Bronchial epithelial cell (primary cell): ENCODE measurements around the gene TAS2R16. TPM values are rescaled to one million over a fixed set of nuclear protein-coding genes. Genes with fewer than 3 reads are reported as not detected.

ENCODE experiments used
- DNase-seq: peaks from one replicate; pipeline ENCODE4 v3.0.0-alpha.2; 2010; ENCODE audit warnings: low read depth
- FAIRE-seq: peaks from 2 replicates; lab custom pipeline; 2011; peaks lifted over from hg19 to GRCh38; lab: Jason Lieb, UNC
- H3K27me3 ChIP-seq: 2 replicates; pipeline ENCODE4 v1.5.1; 2011; ENCODE audit warnings: low read length; ENCODE audit not compliant: control insufficient read depth, insufficient read depth
- H3K36me3 ChIP-seq: 2 replicates; pipeline ENCODE4 v1.5.1; 2011; ENCODE audit warnings: low read length; ENCODE audit not compliant: control insufficient read depth, insufficient read depth
- H3K4me3 ChIP-seq: 2 replicates; pipeline ENCODE4 v1.5.1; 2011; ENCODE audit warnings: mild to moderate bottlenecking, low read depth, low read length, control low read depth
- total RNA-seq: library from RNA; depleted of rRNA; stranded (reverse); fragments of >200 nt; gene quantifications from 2 replicates; pipeline ENCODE4 v1.2.1, GENCODE V29; 2014
- TF ChIP-seq, protein P1 (sequence below): IDR thresholded peaks from 2 replicates; pipeline ENCODE4 v1.5.1; 2011; ENCODE audit warnings: mild to moderate bottlenecking, moderate library complexity, low read length, control low read depth, inconsistent platforms; ENCODE audit not compliant: insufficient read depth, severe bottlenecking

TAS2R16 gene, protein sequence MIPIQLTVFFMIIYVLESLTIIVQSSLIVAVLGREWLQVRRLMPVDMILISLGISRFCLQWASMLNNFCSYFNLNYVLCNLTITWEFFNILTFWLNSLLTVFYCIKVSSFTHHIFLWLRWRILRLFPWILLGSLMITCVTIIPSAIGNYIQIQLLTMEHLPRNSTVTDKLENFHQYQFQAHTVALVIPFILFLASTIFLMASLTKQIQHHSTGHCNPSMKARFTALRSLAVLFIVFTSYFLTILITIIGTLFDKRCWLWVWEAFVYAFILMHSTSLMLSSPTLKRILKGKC
- not detected in 2 replicates for total RNA-seq

DNA sequence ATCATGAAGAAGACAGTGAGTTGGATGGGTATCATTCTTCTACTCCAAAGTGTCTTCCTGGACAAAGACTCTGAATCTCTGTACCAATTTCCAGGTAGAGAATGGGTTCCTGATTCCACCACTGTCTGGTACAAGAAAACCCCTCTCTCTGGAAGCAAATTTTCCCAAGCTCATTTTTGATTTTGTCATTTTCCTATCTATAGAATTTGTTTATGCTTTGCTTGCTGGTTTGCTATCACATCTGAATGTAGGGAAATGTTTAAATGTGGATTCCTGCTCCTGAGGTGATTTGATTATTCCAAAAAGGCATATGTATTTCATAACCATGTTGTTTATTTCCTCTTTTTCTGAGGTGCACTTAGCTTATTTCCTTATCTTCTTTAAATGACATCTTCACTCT, at the start of gene TAS2R16:
TSS of gene TAS2R16 (minus strand) at position 101 of the 400 bp plus-strand sequence. CDS start at position 35, 66 bp downstream.
- Histone ChIP-seq H3K27me3 (peaks cover 1% of the 10 kb centered on the region), H3K36me3 (no peaks in the 10 kb centered on the region), H3K4me3 (no peak within 1 kb of the TSS)
- FAIRE-seq (no peak), DNase-seq (no peak)
- TF ChIP-seq, protein P1, sequence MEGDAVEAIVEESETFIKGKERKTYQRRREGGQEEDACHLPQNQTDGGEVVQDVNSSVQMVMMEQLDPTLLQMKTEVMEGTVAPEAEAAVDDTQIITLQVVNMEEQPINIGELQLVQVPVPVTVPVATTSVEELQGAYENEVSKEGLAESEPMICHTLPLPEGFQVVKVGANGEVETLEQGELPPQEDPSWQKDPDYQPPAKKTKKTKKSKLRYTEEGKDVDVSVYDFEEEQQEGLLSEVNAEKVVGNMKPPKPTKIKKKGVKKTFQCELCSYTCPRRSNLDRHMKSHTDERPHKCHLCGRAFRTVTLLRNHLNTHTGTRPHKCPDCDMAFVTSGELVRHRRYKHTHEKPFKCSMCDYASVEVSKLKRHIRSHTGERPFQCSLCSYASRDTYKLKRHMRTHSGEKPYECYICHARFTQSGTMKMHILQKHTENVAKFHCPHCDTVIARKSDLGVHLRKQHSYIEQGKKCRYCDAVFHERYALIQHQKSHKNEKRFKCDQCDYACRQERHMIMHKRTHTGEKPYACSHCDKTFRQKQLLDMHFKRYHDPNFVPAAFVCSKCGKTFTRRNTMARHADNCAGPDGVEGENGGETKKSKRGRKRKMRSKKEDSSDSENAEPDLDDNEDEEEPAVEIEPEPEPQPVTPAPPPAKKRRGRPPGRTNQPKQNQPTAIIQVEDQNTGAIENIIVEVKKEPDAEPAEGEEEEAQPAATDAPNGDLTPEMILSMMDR, result no peak

DNA sequence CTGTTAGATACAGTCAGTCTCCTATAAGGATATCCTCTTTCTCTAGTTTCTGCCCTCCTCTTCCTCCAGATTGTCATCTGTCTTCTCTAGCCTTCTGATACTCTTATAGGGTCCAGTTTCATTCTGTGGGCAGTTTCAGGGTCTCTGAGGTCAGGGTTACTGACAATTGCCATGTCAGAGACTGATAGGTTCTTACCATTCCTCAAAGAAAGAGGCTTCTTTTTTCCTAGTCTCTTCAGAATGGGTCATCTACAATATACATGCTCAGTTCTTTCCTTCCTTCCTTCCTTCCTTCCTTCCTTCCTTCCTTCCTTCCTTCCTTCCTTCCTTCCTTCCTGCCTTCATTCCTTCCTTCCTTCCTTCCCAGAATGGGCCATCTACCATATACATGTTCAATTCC, 48.1 kb upstream of the TAS2R16 start:
- FAIRE-seq (no peak), DNase-seq (no peak)
- no peak overlapping the region for H3K4me3 ChIP-seq
- TF ChIP-seq, protein P1, result no peak
- H3K27me3 ChIP-seq, result no peaks in the 10 kb centered on the region
- no peaks in the 10 kb centered on the region for H3K36me3 ChIP-seq

DNA sequence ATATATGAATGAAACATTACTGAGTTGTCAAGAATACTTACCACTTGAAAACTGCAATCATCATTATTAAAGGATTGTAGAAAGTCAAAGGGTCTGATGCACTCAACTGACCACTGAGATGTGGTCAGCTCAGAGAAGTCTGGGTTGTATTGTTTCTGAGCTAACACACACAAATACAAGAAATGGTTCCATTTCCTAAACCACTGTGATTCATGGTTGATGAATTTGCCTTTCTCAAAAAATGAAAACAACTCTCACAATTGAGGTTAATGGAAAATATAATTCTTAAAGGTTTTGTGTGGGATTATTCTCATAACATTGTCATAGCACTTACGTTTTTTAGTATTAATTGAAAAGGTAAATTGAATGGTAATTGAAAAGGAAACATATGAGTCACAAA, 45.6 kb upstream of the TAS2R16 start:
- TF ChIP-seq, protein P1, result no peak
- FAIRE-seq (no peak), DNase-seq (no peak)
- Histone ChIP-seq H3K36me3 (no peaks in the 10 kb centered on the region), H3K4me3 (no peak overlapping the region), H3K27me3 (no peaks in the 10 kb centered on the region)

DNA sequence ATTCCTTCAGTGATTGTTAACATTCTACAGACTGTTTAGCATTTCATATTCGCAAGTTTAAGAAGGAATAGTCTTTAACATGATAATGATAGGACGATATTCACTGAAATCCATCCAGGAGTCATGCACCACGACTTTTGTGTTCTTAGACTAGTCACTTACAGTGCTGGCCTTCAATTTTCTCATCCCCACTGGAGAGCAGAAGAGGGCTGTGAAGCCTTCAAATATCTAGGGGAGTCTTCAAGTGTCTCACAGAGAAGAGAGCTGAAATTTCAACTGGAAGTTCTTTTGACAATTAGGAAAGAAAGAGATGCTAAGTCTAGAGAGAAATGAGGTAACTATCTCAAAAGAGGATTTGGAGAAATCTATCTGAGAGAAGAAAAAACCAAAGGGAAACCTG, 43.8 kb upstream of the TAS2R16 start:
- TF ChIP-seq, protein P1, result no peak
- FAIRE-seq (no peak), DNase-seq (no peak)
- Histone ChIP-seq H3K4me3 (no peak overlapping the region), H3K36me3 (no peaks in the 10 kb centered on the region), H3K27me3 (no peaks in the 10 kb centered on the region)

DNA sequence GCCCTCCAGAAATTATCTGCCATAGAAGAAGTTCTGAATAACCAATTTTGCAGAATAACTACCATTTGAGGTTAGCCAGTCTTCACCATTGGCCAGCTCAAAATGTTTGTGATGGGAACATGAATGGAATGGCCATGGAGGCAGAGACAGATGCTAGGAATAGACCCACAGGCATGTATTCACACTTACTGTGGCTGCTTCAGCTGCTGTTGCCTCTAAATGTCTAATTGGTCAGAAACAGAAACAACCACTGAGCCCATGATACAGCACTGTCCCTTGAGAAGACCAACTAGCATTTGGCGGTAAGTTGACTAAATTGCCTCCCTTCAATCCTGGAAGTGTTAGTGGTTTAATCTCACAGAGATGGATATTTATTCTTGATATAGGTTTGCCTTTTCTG, 38.6 kb upstream of the TAS2R16 start:
- H3K36me3 ChIP-seq, result no peaks in the 10 kb centered on the region
- H3K4me3 ChIP-seq, result no peak overlapping the region
- FAIRE-seq (no peak), DNase-seq (no peak)
- H3K27me3 ChIP-seq, result no peaks in the 10 kb centered on the region
- TF ChIP-seq, protein P1, result no peak

DNA sequence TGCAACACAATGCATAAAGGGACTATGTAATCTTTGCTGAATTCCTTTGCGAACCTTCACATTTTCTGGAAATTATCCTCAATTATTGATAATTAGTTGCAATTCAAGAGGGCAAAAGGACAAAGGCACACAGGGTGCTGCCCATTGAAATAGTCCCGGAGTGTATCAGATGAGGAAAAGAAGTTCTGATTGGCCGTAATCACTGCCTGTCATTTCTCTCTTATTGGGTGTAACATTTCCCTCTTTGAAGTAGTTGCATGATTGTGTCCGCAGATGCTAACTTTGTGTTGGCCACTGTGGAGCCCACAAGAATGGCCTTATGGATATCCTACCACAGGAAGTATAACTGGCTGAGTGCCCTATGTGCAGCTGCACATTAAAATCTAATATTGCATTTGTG, 35.1 kb upstream of the TAS2R16 start:
- H3K36me3 ChIP-seq, result no peaks in the 10 kb centered on the region
- DNase-seq (no peak), FAIRE-seq (peak; percentile 36)
- H3K4me3 ChIP-seq, result no peak overlapping the region
- H3K27me3 ChIP-seq, result no peaks in the 10 kb centered on the region
- TF ChIP-seq, protein P1, result no peak
